GM12872 (cell line): ENCODE data around the gene CD70.

Experiments used
- TF ChIP-seq, protein P1 (sequence below): IDR thresholded peaks from 3 replicates; pipeline ENCODE4 v1.5.1; 2011; ENCODE audit warnings: low read depth, mild to moderate bottlenecking, low read length, moderate library complexity; ENCODE audit not compliant: insufficient read depth

The CD70 gene

DNA sequence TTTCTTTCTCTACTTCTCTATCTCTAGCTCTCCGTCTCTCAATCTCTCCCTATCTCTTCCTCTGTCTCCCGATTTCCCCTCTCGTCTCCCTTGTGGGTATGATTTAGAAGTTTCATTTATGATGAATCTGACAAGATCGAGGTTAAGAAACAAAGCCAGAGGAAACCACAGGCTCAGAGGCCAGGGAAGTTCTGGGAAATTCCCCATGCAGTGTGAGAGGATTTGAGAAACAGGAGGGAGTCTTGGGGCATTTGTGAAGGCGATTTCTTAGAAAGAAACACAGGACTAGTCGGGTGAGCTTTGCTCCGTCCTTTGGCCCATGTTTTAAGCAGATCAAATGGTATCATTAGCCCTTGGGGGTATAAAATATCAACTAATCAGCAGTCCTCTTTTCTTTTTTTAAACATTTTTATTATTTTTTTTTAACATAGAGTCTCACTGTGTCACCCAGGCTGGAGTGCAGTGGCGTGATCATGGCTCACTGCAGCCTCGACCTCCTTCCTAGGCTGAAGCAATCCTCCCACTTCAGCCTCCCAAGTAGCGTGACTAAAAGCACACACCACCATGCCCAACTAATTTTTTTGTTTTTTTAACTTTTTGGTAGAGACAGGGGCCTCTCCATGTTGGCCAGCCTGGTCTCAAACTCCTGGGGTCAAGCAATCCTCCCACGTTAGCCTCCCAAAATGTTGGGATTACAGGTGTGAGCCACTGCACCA lies 34.3 kb downstream of the CD70 start:
- TF ChIP-seq, protein P1, sequence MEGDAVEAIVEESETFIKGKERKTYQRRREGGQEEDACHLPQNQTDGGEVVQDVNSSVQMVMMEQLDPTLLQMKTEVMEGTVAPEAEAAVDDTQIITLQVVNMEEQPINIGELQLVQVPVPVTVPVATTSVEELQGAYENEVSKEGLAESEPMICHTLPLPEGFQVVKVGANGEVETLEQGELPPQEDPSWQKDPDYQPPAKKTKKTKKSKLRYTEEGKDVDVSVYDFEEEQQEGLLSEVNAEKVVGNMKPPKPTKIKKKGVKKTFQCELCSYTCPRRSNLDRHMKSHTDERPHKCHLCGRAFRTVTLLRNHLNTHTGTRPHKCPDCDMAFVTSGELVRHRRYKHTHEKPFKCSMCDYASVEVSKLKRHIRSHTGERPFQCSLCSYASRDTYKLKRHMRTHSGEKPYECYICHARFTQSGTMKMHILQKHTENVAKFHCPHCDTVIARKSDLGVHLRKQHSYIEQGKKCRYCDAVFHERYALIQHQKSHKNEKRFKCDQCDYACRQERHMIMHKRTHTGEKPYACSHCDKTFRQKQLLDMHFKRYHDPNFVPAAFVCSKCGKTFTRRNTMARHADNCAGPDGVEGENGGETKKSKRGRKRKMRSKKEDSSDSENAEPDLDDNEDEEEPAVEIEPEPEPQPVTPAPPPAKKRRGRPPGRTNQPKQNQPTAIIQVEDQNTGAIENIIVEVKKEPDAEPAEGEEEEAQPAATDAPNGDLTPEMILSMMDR, result no peak

GRCh38 chr19:6556043-6556449 lies 34.9 kb downstream of the CD70 start:
- TF ChIP-seq, protein P1, result no peak

GRCh38 chr19:6551607-6552450 lies 39.1 kb downstream of the CD70 start:
- TF ChIP-seq, protein P1, result peak; percentile 63

DNA sequence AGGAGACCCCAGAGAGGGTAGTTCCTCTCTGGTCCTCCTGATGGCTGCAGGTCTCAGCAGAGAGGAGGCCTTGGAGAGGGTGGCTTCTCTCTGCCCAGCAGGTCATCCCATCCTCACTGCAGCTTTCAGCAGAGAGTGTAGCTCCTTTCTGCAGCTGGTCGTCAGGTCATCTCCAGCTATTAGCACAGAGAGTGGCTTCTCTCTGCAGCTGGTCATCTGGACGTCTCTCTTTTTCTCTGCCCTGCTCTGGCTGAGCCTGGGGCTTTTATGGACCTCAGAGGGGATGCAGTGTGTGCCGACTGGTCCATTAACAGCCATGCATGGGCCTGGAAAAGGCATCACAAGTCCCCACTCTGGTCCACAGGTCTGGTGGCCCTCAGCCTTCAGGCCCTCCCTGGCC lies 39.9 kb downstream of the CD70 start:
- TF ChIP-seq, protein P1, result no peak

DNA sequence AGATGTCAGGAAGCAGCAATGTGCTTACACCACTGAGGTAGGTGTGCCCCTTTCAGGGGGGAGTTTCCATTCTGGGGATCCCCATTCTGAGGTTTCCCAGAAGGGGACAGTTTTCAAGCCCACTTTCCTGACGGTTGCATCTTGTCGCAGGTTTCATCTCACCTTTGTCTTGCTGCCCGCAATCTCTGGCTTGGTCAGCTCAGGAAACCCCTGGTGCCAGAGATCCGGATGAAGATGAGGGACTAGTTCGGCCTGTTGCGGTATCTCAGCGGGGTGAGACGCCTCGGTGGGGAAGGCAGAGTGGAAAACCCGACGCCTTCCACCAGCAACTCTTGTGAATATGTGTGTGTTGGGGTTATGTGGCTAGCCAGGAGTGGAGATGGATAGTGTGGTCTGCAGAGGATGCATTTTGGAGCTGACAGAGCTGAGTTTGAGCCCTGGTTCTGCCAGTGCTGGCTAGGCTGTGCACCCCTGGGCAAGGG lies 47.0 kb downstream of the CD70 start:
- TF ChIP-seq, protein P1, result no peak

DNA sequence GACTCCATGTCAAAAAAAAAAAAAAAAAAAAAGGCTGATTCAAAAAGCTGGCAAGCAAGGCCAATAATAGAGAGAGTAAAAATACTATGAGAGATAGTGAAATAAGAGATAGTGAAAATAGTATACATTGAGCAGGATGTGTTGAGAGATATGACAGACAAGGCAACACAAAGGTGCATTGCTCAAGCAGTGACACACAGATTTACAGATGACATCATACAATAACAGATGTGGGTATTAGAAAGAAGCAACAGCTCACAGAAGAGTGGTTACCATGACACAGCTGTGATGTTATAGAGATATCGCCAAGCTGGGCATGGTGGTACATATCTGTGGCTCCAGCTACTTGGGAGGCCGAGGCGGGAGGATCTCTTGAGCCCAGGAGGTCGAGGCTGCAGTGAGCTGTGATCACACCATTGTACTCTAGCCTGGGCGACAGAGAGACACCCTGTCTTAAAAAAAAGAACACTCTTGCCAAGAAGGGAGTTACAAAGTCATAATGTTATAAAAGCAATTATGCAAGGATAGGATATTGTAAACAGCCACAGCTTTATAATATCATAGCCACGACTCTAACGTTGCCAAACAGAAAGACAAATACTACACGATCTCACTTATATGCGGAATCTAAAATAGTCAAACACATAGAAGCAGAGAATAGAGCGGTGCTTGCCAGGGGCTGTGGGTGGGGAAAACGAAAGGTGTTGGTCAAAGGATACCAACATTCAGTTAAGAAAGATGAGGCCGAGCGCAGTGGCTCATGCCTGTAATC lies 49.8 kb downstream of the CD70 start:
- TF ChIP-seq, protein P1, result no peak

- TF ChIP-seq, protein P1, result no peak
Measured at GRCh38 chr19:6539514-6539913, 51.4 kb downstream of the CD70 start.
